Activated T-helper 2 cell treated with anti-CD3 and anti-CD28 coated beads, Interferon-gamma antibody, Interleukin-2, Interleukin-4, amounts not matched to agents 10 μg/mL and 5 μg/mL and 100 μg/mL, durations not matched to agents 14 hours and 24 hours and 36 hours (primary cell): ENCODE data around the gene GNG13. TPM values are rescaled to one million over a fixed set of nuclear protein-coding genes. Genes with fewer than 3 reads are reported as not detected.

Experiments used
- DNase-seq: peaks from one replicate; pipeline ENCODE4 v3.0.0; 2021; ENCODE audit warnings: low spot score
- H3K27ac Mint-ChIP-seq: one replicate; pipeline ENCODE4 v1.8.0; 2021; ENCODE audit warnings: mixed read lengths
- H3K27me3 Mint-ChIP-seq: one replicate; pipeline ENCODE4 v1.8.0; 2021; ENCODE audit warnings: low read depth, mixed read lengths
- H3K36me3 Mint-ChIP-seq: one replicate; pipeline ENCODE4 v1.8.0; 2021; ENCODE audit warnings: low read depth, mixed read lengths
- H3K4me1 Mint-ChIP-seq: one replicate; pipeline ENCODE4 v1.8.0; 2021; ENCODE audit warnings: low read depth, mixed read lengths
- H3K4me3 Mint-ChIP-seq: one replicate; pipeline ENCODE4 v1.8.0; 2021; ENCODE audit warnings: low read depth, mild to moderate bottlenecking, moderate library complexity, mixed read lengths
- H3K9me3 Mint-ChIP-seq: one replicate; pipeline ENCODE4 v1.8.0; 2021; ENCODE audit warnings: mixed read lengths
- intact Hi-C: fragments of 100-400 bp; cut with micrococcal nuclease; formaldehyde crosslinking; loops from one replicate; pipeline ENCODE4 v1.15.1; 2023
- total RNA-seq: library from RNA; stranded (reverse); gene quantifications from 2 replicates; pipeline ENCODE4 v1.2.3, GENCODE V29; 2022

The GNG13 gene
- total RNA-seq, 1 donor from 2014 or later = not detected

GRCh38 chr16:802461-802860 lies 1.9 kb upstream of the GNG13 start:
- Mint-ChIP-seq H3K4me3 (no peak overlapping the region), H3K27ac (no peak overlapping the region), H3K4me1 (no peaks in the 10 kb centered on the region), H3K27me3 (peaks cover 5% of the 10 kb centered on the region), H3K36me3 (peaks cover 12% of the 10 kb centered on the region), H3K9me3 (no peaks in the 10 kb centered on the region)
- intact Hi-C loops = loop anchor here (10.0 kb wide), 1 partner anchor 162 kb away; no protein-coding TSS in a partner anchor
- DNase-seq = no peak

- Mint-ChIP-seq H3K4me3 (no peak overlapping the region), H3K36me3 (peaks cover 12% of the 10 kb centered on the region), H3K4me1 (no peaks in the 10 kb centered on the region), H3K9me3 (no peaks in the 10 kb centered on the region), H3K27me3 (peaks cover 5% of the 10 kb centered on the region), H3K27ac (no peak overlapping the region)
- no peak for DNase-seq
- intact Hi-C loops = loop anchor here (10.0 kb wide), 1 partner anchor 163 kb away; no protein-coding TSS in a partner anchor
Measured at GRCh38 chr16:801584-802363, 1.2 kb upstream of the GNG13 start.

GRCh38 chr16:800834-801511 lies 439 bp upstream of the GNG13 start:
- Mint-ChIP-seq H3K4me3 (no peak overlapping the region), H3K9me3 (no peaks in the 10 kb centered on the region), H3K36me3 (peaks cover 12% of the 10 kb centered on the region), H3K4me1 (no peaks in the 10 kb centered on the region), H3K27me3 (peaks cover 5% of the 10 kb centered on the region), H3K27ac (no peak overlapping the region)
- intact Hi-C loops = loop anchor here (10.0 kb wide), 1 partner anchor 164 kb away; no protein-coding TSS in a partner anchor
- DNase-seq = no peak

- no peak for DNase-seq
- H3K27me3 Mint-ChIP-seq = peaks cover 5% of the 10 kb centered on the region
- intact Hi-C loops = no loop called here
- H3K4me3 Mint-ChIP-seq = no peak overlapping the region
- no peaks in the 10 kb centered on the region for H3K4me1 Mint-ChIP-seq
- no peaks in the 10 kb centered on the region for H3K9me3 Mint-ChIP-seq
- H3K27ac Mint-ChIP-seq = no peak overlapping the region
- peaks cover 14% of the 10 kb centered on the region for H3K36me3 Mint-ChIP-seq
Measured at GRCh38 chr16:799111-799947, 1.2 kb downstream of the GNG13 start.

- H3K27ac Mint-ChIP-seq = no peak overlapping the region
- peaks cover 5% of the 10 kb centered on the region for H3K27me3 Mint-ChIP-seq
- DNase-seq = no peak
- intact Hi-C loops = no loop called here
- H3K4me1 Mint-ChIP-seq = no peaks in the 10 kb centered on the region
- no peaks in the 10 kb centered on the region for H3K9me3 Mint-ChIP-seq
- peaks cover 14% of the 10 kb centered on the region for H3K36me3 Mint-ChIP-seq
- no peak overlapping the region for H3K4me3 Mint-ChIP-seq
Measured at GRCh38 chr16:798666-799065, 1.9 kb downstream of the GNG13 start.

- Mint-ChIP-seq H3K27me3 (peaks cover 5% of the 10 kb centered on the region), H3K27ac (no peak overlapping the region), H3K9me3 (no peaks in the 10 kb centered on the region), H3K4me1 (no peaks in the 10 kb centered on the region), H3K4me3 (no peak overlapping the region), H3K36me3 (peaks cover 14% of the 10 kb centered on the region)
- intact Hi-C loops = no loop called here
- no peak for DNase-seq
Measured at GRCh38 chr16:797686-798085, 2.8 kb downstream of the GNG13 start.

GRCh38 chr16:797120-797420 lies 3.5 kb downstream of the GNG13 start:
- no peak overlapping the region for H3K27ac Mint-ChIP-seq
- peaks cover 14% of the 10 kb centered on the region for H3K36me3 Mint-ChIP-seq
- DNase-seq = no peak
- intact Hi-C loops = no loop called here
- H3K9me3 Mint-ChIP-seq = no peaks in the 10 kb centered on the region
- H3K27me3 Mint-ChIP-seq = peaks cover 5% of the 10 kb centered on the region
- no peaks in the 10 kb centered on the region for H3K4me1 Mint-ChIP-seq
- H3K4me3 Mint-ChIP-seq = no peak overlapping the region

GRCh38 chr16:796296-797119 lies 4.0 kb downstream of the GNG13 start:
- peaks cover 5% of the 10 kb centered on the region for H3K27me3 Mint-ChIP-seq
- intact Hi-C loops = no loop called here
- H3K4me3 Mint-ChIP-seq = no peak overlapping the region
- peaks cover 19% of the 10 kb centered on the region for H3K36me3 Mint-ChIP-seq
- H3K9me3 Mint-ChIP-seq = no peaks in the 10 kb centered on the region
- H3K4me1 Mint-ChIP-seq = no peaks in the 10 kb centered on the region
- no peak overlapping the region for H3K27ac Mint-ChIP-seq
- DNase-seq = no peak

- H3K27ac Mint-ChIP-seq = no peak overlapping the region
- H3K27me3 Mint-ChIP-seq = no peaks in the 10 kb centered on the region
- intact Hi-C loops = no loop called here
- H3K4me1 Mint-ChIP-seq = no peaks in the 10 kb centered on the region
- H3K36me3 Mint-ChIP-seq = peaks cover 25% of the 10 kb centered on the region
- no peak overlapping the region for H3K4me3 Mint-ChIP-seq
- DNase-seq = no peak
- H3K9me3 Mint-ChIP-seq = no peaks in the 10 kb centered on the region
Measured at GRCh38 chr16:795580-796229, 4.8 kb downstream of the GNG13 start.

GRCh38 chr16:794853-795466 lies 5.6 kb downstream of the GNG13 start:
- Mint-ChIP-seq H3K36me3 (peaks cover 25% of the 10 kb centered on the region), H3K27me3 (no peaks in the 10 kb centered on the region), H3K4me3 (no peak overlapping the region), H3K9me3 (no peaks in the 10 kb centered on the region), H3K27ac (no peak overlapping the region), H3K4me1 (peaks cover under 1% of the 10 kb centered on the region)
- no peak for DNase-seq
- intact Hi-C loops = no loop called here

GRCh38 chr16:794091-794822 lies 6.3 kb downstream of the GNG13 start:
- Mint-ChIP-seq H3K27me3 (no peaks in the 10 kb centered on the region), H3K36me3 (peaks cover 25% of the 10 kb centered on the region), H3K4me1 (peaks cover 3% of the 10 kb centered on the region), H3K4me3 (no peak overlapping the region), H3K9me3 (no peaks in the 10 kb centered on the region), H3K27ac (no peak overlapping the region)
- intact Hi-C loops = no loop called here
- DNase-seq = no peak
